WTC11 (cell line): ENCODE data around the gene FGF18.

Source experiments
- AFF4 ChIP-seq: sonication (generic); formaldehyde crosslinking; IDR thresholded peaks from 2 replicates; pipeline ENCODE4 v1.8.1; 2023; ENCODE audit warnings: mild to moderate bottlenecking, missing genetic modification reagents, borderline replicate concordance
- CREB1 ChIP-seq: sonication (generic); formaldehyde crosslinking; IDR thresholded peaks from 2 replicates; pipeline ENCODE4 v1.8.0; 2023; ENCODE audit warnings: mild to moderate bottlenecking, missing genetic modification reagents
- CTCF ChIP-seq: fragments of 200-600 bp; IDR thresholded peaks from 2 replicates; pipeline ENCODE4 v1.8.0; 2022; ENCODE audit warnings: antibody characterized with exemption
- E2F4 ChIP-seq: sonication (generic); formaldehyde crosslinking; IDR thresholded peaks from 2 replicates; pipeline ENCODE4 v1.8.1; 2022; ENCODE audit warnings: low read depth, mild to moderate bottlenecking, moderate library complexity, missing genetic modification reagents, borderline replicate concordance
- ELF4 ChIP-seq: sonication (generic); formaldehyde crosslinking; IDR thresholded peaks from 2 replicates; pipeline ENCODE4 v1.8.1; 2022; ENCODE audit warnings: low read depth, mild to moderate bottlenecking, moderate library complexity, missing genetic modification reagents
- ESRRA ChIP-seq: sonication (generic); formaldehyde crosslinking; IDR thresholded peaks from 2 replicates; pipeline ENCODE4 v1.8.1; 2022; ENCODE audit warnings: mild to moderate bottlenecking, missing genetic modification reagents, borderline replicate concordance
- IRF1 ChIP-seq: sonication (generic); formaldehyde crosslinking; IDR thresholded peaks from 2 replicates; pipeline ENCODE4 v1.8.0; 2023; ENCODE audit warnings: missing genetic modification reagents
- JUN ChIP-seq: sonication (generic); formaldehyde crosslinking; IDR thresholded peaks from 2 replicates; pipeline ENCODE4 v1.8.0; 2023; ENCODE audit warnings: mild to moderate bottlenecking, missing genetic modification reagents
- NR1H2 ChIP-seq: sonication (generic); formaldehyde crosslinking; IDR thresholded peaks from 2 replicates; pipeline ENCODE4 v1.9.0; 2021; ENCODE audit warnings: mild to moderate bottlenecking, moderate library complexity, missing genetic modification reagents
- STAT6 ChIP-seq: sonication (generic); formaldehyde crosslinking; conservative IDR thresholded peaks from 2 replicates; pipeline ENCODE4 v1.8.1; 2023; ENCODE audit warnings: mild to moderate bottlenecking, low read depth, missing genetic modification reagents, moderate library complexity
- ZNF121 ChIP-seq: sonication (generic); formaldehyde crosslinking; IDR thresholded peaks from 2 replicates; pipeline ENCODE4 v1.8.0; 2023; ENCODE audit warnings: missing genetic modification reagents
- ZNF317 ChIP-seq: sonication (generic); formaldehyde crosslinking; IDR thresholded peaks from 2 replicates; pipeline ENCODE4 v1.8.1; 2023; ENCODE audit warnings: low read depth, mild to moderate bottlenecking, moderate library complexity, missing genetic modification reagents, borderline replicate concordance
- TF ChIP-seq, protein P1 (sequence below): sonication (generic); formaldehyde crosslinking; IDR thresholded peaks from 2 replicates; pipeline ENCODE4 v1.8.1; 2023; ENCODE audit warnings: mild to moderate bottlenecking, missing genetic modification reagents, moderate library complexity

DNA sequence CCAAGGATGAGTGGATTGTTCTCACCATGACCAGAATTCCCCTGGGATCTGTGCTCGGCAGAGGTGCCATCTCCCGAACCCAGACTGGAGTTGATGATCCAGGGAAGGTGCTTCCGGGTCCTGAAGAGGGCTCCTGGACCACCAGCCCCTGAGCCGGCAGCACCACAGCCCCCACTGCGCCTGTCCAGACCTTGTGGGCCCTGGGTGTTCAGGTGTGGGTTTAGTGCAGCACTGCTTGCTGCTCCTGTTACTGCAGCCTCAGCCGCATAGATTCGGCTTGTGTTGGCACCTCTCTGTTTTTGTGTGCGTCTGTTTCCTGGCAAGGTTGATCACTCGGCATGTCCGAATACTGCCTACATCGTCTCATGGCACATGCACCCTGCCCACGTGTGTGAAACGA is 48.1 kb upstream of the FGF18 start:
- TF ChIP-seq CTCF (no peak), E2F4 (CRISPR knock-in tag) (no peak), STAT6 (CRISPR knock-in tag) (no peak), ELF4 (CRISPR knock-in tag) (no peak), NR1H2 (CRISPR knock-in tag) (no peak), ZNF121 (CRISPR knock-in tag) (no peak), AFF4 (no peak), JUN (CRISPR knock-in tag) (no peak), ZNF317 (no peak), ESRRA (no peak), IRF1 (CRISPR knock-in tag) (no peak), CREB1 (CRISPR knock-in tag) (no peak)
- TF ChIP-seq, protein P1, sequence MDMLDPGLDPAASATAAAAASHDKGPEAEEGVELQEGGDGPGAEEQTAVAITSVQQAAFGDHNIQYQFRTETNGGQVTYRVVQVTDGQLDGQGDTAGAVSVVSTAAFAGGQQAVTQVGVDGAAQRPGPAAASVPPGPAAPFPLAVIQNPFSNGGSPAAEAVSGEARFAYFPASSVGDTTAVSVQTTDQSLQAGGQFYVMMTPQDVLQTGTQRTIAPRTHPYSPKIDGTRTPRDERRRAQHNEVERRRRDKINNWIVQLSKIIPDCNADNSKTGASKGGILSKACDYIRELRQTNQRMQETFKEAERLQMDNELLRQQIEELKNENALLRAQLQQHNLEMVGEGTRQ (CRISPR knock-in tag): no peak
